ENCODE data around the gene GGT5.

Gene GGT5

DNA sequence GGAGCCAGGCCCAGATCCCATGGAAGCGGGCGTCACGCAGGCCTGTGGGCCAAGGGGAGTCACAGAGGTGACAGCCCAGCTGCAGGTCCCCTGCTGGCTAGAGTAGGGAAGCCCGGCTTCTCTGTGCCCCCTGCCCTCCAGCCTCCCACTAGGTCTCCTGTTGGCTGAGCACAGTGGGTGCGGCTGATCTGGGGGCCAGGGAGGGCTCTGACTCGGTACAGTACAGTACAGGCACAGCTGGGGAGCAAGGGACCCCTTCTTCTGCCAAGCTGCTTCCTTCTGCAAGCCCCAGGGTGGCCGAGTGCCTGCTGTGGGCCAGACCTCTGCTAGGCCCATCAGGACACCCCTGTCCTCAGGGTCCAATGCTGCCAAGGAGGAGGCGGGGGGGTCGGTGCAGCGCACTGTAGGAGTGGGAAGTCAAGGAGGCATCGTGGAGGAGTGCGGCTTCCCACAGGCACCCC lies 53.5 kb downstream of the GGT5 start:
- Histone ChIP-seq H3K27ac (ENCODE audit: insufficient read depth in 1 of 2, low read depth in 1 of 2, low read length in 2 of 2, poor library complexity in 1 of 2, severe bottlenecking in 2 of 2) (no peak overlapping the region), H3K36me3 (ENCODE audit: control insufficient read depth in 4 of 4, insufficient read depth in 4 of 4, low read length in 3 of 4) (no peaks in the 10 kb centered on the region), H3K9me3 (ENCODE audit: control extremely low read depth in 1 of 5, control insufficient read depth in 4 of 5, insufficient read depth in 2 of 5, low read depth in 1 of 5, low read length in 4 of 5) (no peaks in the 10 kb centered on the region), H3K4me3 (ENCODE audit: control insufficient read depth in 1 of 7, extremely low read depth in 1 of 7, insufficient read depth in 4 of 7, low read depth in 2 of 7, low read length in 6 of 7) (no peak overlapping the region), H3K27me3 (replicated peaks in 2 of 5; ENCODE audit: control insufficient read depth in 4 of 5, insufficient read depth in 5 of 5, low read length in 4 of 5) (no peaks in the 10 kb centered on the region), H3K4me1 (ENCODE audit: control extremely low read depth in 1 of 4, control insufficient read depth in 4 of 4, insufficient read depth in 4 of 4, low read length in 3 of 4) (peaks cover 0 to 10% (median 4%) of the 10 kb centered on the region in 4 experiments)
- ChIA-PET CTCF (interaction anchor here (0.7 to 4.0 kb wide), 11 partner anchors 11 to 146 kb away, joined by 3 to 40 read pairs (median 6); partner anchors contain the start of gene GGT5), POLR2A (interaction anchor here (1.0 kb wide), 1 partner anchor 56 kb away, joined by 3 read pairs; no protein-coding TSS in a partner anchor)
- WGBS (ENCODE audit: insufficient coverage), result 93% methylated on average over 6 of the region's 12 CpGs
- no peak for DNase-seq

DNA sequence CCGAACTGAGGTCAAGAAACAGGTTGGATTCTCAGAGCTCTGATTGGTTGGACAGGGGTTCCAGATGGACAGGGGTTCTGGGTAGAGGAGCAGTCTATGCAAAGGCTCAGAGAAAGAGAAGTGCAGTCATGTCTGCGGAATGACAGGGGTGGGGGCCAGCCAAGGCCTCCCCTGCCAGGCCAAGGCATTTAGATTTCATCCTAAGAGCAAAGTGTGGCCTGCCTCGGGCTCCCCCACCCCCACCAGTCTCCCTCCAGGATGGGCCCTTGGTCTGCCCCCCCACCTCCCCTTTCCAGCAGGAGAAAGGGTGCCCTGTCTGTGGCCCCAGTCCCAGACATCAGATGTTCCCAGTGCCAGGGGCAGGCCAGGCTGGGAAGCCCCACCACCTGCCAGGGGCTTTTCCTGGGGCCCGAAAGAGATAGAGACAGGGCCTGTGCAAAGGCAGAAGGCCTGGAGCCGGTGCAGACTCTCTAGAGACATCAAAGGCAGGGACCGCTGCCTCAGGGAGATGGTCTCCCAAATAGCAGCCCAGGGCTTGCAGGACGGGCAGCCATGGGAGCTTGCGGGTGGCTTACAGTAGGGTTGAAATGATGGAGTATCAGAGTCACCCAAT lies 54.2 kb downstream of the GGT5 start:
- Histone ChIP-seq H3K27me3 (replicated peaks in 2 of 5; ENCODE audit: control insufficient read depth in 4 of 5, insufficient read depth in 5 of 5, low read length in 4 of 5) (no peaks in the 10 kb centered on the region), H3K4me3 (ENCODE audit: control insufficient read depth in 1 of 7, extremely low read depth in 1 of 7, insufficient read depth in 4 of 7, low read depth in 2 of 7, low read length in 6 of 7) (no peak overlapping the region), H3K36me3 (ENCODE audit: control insufficient read depth in 4 of 4, insufficient read depth in 4 of 4, low read length in 3 of 4) (no peaks in the 10 kb centered on the region), H3K4me1 (ENCODE audit: control extremely low read depth in 1 of 4, control insufficient read depth in 4 of 4, insufficient read depth in 4 of 4, low read length in 3 of 4) (peaks cover 0 to 8% (median 2%) of the 10 kb centered on the region in 4 experiments), H3K9me3 (ENCODE audit: control extremely low read depth in 1 of 5, control insufficient read depth in 4 of 5, insufficient read depth in 2 of 5, low read depth in 1 of 5, low read length in 4 of 5) (no peaks in the 10 kb centered on the region), H3K27ac (ENCODE audit: insufficient read depth in 1 of 2, low read depth in 1 of 2, low read length in 2 of 2, poor library complexity in 1 of 2, severe bottlenecking in 2 of 2) (no peak overlapping the region)
- POLR2A ChIA-PET, result interaction anchor here (1.0 kb wide), 1 partner anchor 57 kb away, joined by 3 read pairs; no protein-coding TSS in a partner anchor
- WGBS (ENCODE audit: insufficient coverage), result 98% methylated on average over 7 of the region's 8 CpGs
- CTCF ChIA-PET, result interaction anchor here (0.6 to 4.0 kb wide), 24 partner anchors 8 to 348 kb away, joined by 3 to 40 read pairs (median 3); partner anchors contain the start of gene GGT5
- DNase-seq, result no peak

GRCh38 chr22:24190159-24190540 lies 54.7 kb downstream of the GGT5 start:
- ChIA-PET CTCF (interaction anchor here (0.6 to 4.0 kb wide), 26 partner anchors 9 to 348 kb away, joined by 3 to 40 read pairs (median 4); partner anchors contain the start of gene GGT5), POLR2A (no interaction called here)
- Histone ChIP-seq H3K4me3 (ENCODE audit: control insufficient read depth in 1 of 7, extremely low read depth in 1 of 7, insufficient read depth in 4 of 7, low read depth in 2 of 7, low read length in 6 of 7) (no peak overlapping the region), H3K27me3 (replicated peaks in 2 of 5; ENCODE audit: control insufficient read depth in 4 of 5, insufficient read depth in 5 of 5, low read length in 4 of 5) (no peaks in the 10 kb centered on the region), H3K27ac (ENCODE audit: insufficient read depth in 1 of 2, low read depth in 1 of 2, low read length in 2 of 2, poor library complexity in 1 of 2, severe bottlenecking in 2 of 2) (no peak overlapping the region), H3K36me3 (ENCODE audit: control insufficient read depth in 4 of 4, insufficient read depth in 4 of 4, low read length in 3 of 4) (no peaks in the 10 kb centered on the region), H3K4me1 (ENCODE audit: control extremely low read depth in 1 of 4, control insufficient read depth in 4 of 4, insufficient read depth in 4 of 4, low read length in 3 of 4) (peaks cover 0 to 8% (median 2%) of the 10 kb centered on the region in 4 experiments), H3K9me3 (ENCODE audit: control extremely low read depth in 1 of 5, control insufficient read depth in 4 of 5, insufficient read depth in 2 of 5, low read depth in 1 of 5, low read length in 4 of 5) (no peaks in the 10 kb centered on the region)
- no peak for DNase-seq
- 90% methylated on average over 14 of the region's 14 CpGs for WGBS (ENCODE audit: insufficient coverage)

GRCh38 chr22:24189249-24190158 lies 55.4 kb downstream of the GGT5 start:
- H3K4me1 ChIP-seq (ENCODE audit: control extremely low read depth in 1 of 4, control insufficient read depth in 4 of 4, insufficient read depth in 4 of 4, low read length in 3 of 4), result peaks cover 0 to 8% (median 2%) of the 10 kb centered on the region in 4 experiments

GRCh38 chr22:24188705-24189248 lies 56.1 kb downstream of the GGT5 start:
- no peak for DNase-seq
- no peaks in the 10 kb centered on the region for H3K27me3 ChIP-seq (replicated peaks in 2 of 5; ENCODE audit: control insufficient read depth in 4 of 5, insufficient read depth in 5 of 5, low read length in 4 of 5)
- H3K4me1 ChIP-seq (ENCODE audit: control extremely low read depth in 1 of 4, control insufficient read depth in 4 of 4, insufficient read depth in 4 of 4, low read length in 3 of 4), result peaks cover 0 to 8% (median 2%) of the 10 kb centered on the region in 4 experiments
- H3K36me3 ChIP-seq (ENCODE audit: control insufficient read depth in 4 of 4, insufficient read depth in 4 of 4, low read length in 3 of 4), result no peaks in the 10 kb centered on the region
- no peak overlapping the region for H3K4me3 ChIP-seq (ENCODE audit: control insufficient read depth in 1 of 7, extremely low read depth in 1 of 7, insufficient read depth in 4 of 7, low read depth in 2 of 7, low read length in 6 of 7)
- POLR2A ChIA-PET, result interaction anchor here (0.6 kb wide), 1 partner anchor 141 kb away, joined by 6 read pairs; no protein-coding TSS in a partner anchor
- no peaks in the 10 kb centered on the region for H3K9me3 ChIP-seq (ENCODE audit: control extremely low read depth in 1 of 5, control insufficient read depth in 4 of 5, insufficient read depth in 2 of 5, low read depth in 1 of 5, low read length in 4 of 5)
- CTCF ChIA-PET, result interaction anchor here (0.7 to 4.0 kb wide), 12 partner anchors 12 to 158 kb away, joined by 3 to 40 read pairs (median 4); partner anchors contain the start of gene GGT5
- H3K27ac ChIP-seq (ENCODE audit: insufficient read depth in 1 of 2, low read depth in 1 of 2, low read length in 2 of 2, poor library complexity in 1 of 2, severe bottlenecking in 2 of 2), result no peak overlapping the region
- 95% methylated on average over 13 of the region's 17 CpGs for WGBS (ENCODE audit: insufficient coverage)

More at GRCh38 chr22:24189249-24190158, 55.4 kb downstream of the GGT5 start:
- DNase-seq, result peak; percentile 31 to 62 (median 50)
- Histone ChIP-seq H3K36me3 (ENCODE audit: control insufficient read depth in 4 of 4, insufficient read depth in 4 of 4, low read length in 3 of 4) (no peaks in the 10 kb centered on the region), H3K4me3 (ENCODE audit: control insufficient read depth in 1 of 7, extremely low read depth in 1 of 7, insufficient read depth in 4 of 7, low read depth in 2 of 7, low read length in 6 of 7) (peak overlapping the region in 1 of 7 experiments; percentile 51), H3K27me3 (replicated peaks in 2 of 5; ENCODE audit: control insufficient read depth in 4 of 5, insufficient read depth in 5 of 5, low read length in 4 of 5) (no peaks in the 10 kb centered on the region), H3K9me3 (ENCODE audit: control extremely low read depth in 1 of 5, control insufficient read depth in 4 of 5, insufficient read depth in 2 of 5, low read depth in 1 of 5, low read length in 4 of 5) (no peaks in the 10 kb centered on the region), H3K27ac (ENCODE audit: insufficient read depth in 1 of 2, low read depth in 1 of 2, low read length in 2 of 2, poor library complexity in 1 of 2, severe bottlenecking in 2 of 2) (no peak overlapping the region)
- ChIA-PET POLR2A (interaction anchor here (0.6 kb wide), 1 partner anchor 142 kb away, joined by 6 read pairs; no protein-coding TSS in a partner anchor), CTCF (interaction anchor here (0.6 to 4.0 kb wide), 26 partner anchors 9 to 349 kb away, joined by 3 to 40 read pairs (median 4); partner anchors contain the start of gene GGT5)
- 59% methylated on average over 20 of the region's 23 CpGs for WGBS (ENCODE audit: insufficient coverage)

DNA sequence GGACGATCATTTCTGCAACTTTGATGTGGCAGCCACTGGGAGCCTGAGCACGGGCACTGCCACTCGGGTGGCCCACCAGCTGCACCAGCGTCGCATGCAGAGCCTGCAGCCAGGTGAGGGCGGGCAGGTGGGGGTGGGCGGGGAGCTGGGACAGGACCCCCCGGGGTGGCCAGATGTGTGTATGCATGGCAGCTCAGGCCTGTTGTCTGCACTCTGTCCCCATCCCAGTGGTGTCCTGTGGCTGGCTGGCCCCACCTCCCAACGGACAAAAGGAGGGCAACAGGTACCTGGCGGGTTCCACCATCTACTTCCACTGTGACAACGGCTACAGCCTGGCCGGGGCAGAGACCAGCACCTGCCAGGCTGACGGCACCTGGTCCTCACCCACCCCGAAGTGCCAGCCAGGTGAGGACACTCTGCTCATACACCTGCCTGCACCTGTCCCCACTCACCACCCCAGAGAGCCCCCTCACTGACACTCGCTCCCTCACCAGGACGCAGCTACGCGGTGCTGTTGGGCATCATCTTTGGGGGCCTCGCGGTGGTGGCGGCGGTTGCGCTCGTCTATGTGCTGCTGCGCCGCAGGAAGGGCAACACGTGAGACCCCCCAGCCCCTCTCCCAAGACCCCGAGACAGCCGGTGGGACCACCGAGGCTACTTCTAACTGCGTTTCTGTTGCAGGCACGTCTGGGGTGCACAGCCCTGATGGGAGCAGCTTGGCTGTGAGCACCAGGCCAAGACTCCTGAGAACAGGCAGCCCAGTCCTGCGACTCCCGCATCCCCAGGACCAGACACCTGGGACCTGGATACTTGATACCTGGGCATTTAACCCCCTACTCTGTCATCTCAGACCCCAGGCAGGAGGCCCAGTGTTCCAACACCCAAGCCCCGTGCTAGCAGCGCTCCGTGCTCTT lies 56.9 kb downstream of the GGT5 start:
- H3K36me3 ChIP-seq (ENCODE audit: control insufficient read depth in 4 of 4, insufficient read depth in 4 of 4, low read length in 3 of 4), result no peaks in the 10 kb centered on the region
- H3K4me1 ChIP-seq (ENCODE audit: control extremely low read depth in 1 of 4, control insufficient read depth in 4 of 4, insufficient read depth in 4 of 4, low read length in 3 of 4), result peaks cover 0 to 8% (median 2%) of the 10 kb centered on the region in 4 experiments
- no peak overlapping the region for H3K4me3 ChIP-seq (ENCODE audit: control insufficient read depth in 1 of 7, extremely low read depth in 1 of 7, insufficient read depth in 4 of 7, low read depth in 2 of 7, low read length in 6 of 7)
- no peak overlapping the region for H3K27ac ChIP-seq (ENCODE audit: insufficient read depth in 1 of 2, low read depth in 1 of 2, low read length in 2 of 2, poor library complexity in 1 of 2, severe bottlenecking in 2 of 2)
- WGBS (ENCODE audit: insufficient coverage), result 97% methylated on average over 35 of the region's 37 CpGs
- ChIA-PET POLR2A (interaction anchor here (0.6 kb wide), 1 partner anchor 53 kb away, joined by 5 read pairs; no protein-coding TSS in a partner anchor), CTCF (interaction anchor here (0.7 to 4.0 kb wide), 3 partner anchors 9 to 43 kb away, joined by 3 to 40 read pairs (median 7); no protein-coding TSS in a partner anchor)
- no peaks in the 10 kb centered on the region for H3K27me3 ChIP-seq (replicated peaks in 2 of 5; ENCODE audit: control insufficient read depth in 4 of 5, insufficient read depth in 5 of 5, low read length in 4 of 5)
- no peak for DNase-seq
- H3K9me3 ChIP-seq (ENCODE audit: control extremely low read depth in 1 of 5, control insufficient read depth in 4 of 5, insufficient read depth in 2 of 5, low read depth in 1 of 5, low read length in 4 of 5), result no peaks in the 10 kb centered on the region

Measured in common myeloid progenitor, CD34-positive (primary cell).